Upper lobe of right lung (tissue), 1 donor: ENCODE measurements around the gene EPN2. TPM values are rescaled to one million over a fixed set of nuclear protein-coding genes. Genes with fewer than 3 reads are reported as not detected.

Experiments used
- ATAC-seq: fragments of 200-7000 bp; cut with Tn5 transposase; one replicate; pipeline ENCODE4 v1.9.1; 2020; ENCODE audit warnings: mild to moderate bottlenecking, moderate library complexity
- DNase-seq: peaks from one replicate; pipeline ENCODE4 v3.0.0-alpha.2; 2020
- H3K27ac ChIP-seq: fragments of 200-600 bp; one replicate; pipeline ENCODE4 v1.8.0; 2022
- H3K27me3 ChIP-seq: fragments of 200-600 bp; one replicate; pipeline ENCODE4 v1.8.0; 2022; ENCODE audit warnings: mild to moderate bottlenecking
- H3K36me3 ChIP-seq: fragments of 200-600 bp; one replicate; pipeline ENCODE4 v1.8.0; 2022
- H3K4me1 ChIP-seq: fragments of 200-600 bp; one replicate; pipeline ENCODE4 v1.8.0; 2022
- H3K4me3 ChIP-seq: fragments of 200-600 bp; one replicate; pipeline ENCODE4 v1.8.0; 2022; ENCODE audit warnings: mild to moderate bottlenecking
- H3K9me3 ChIP-seq: fragments of 200-600 bp; one replicate; pipeline ENCODE4 v1.8.0; 2022
- CTCF ChIP-seq: fragments of 200-600 bp; IDR thresholded peaks from one replicate; pipeline ENCODE4 v1.8.0; 2022; ENCODE audit warnings: antibody characterized with exemption
- intact Hi-C: fragments of 100-400 bp; cut with DNase I; formaldehyde crosslinking; loops from one replicate; pipeline ENCODE4 v1.11.0; 2022
- total RNA-seq: library from RNA; stranded (reverse); fragmentation: NEBNext Ultra II Directional; extraction: Animal tissue kit (Norgen Biotek cat#: 25700); gene quantifications from one replicate; pipeline ENCODE4 v1.2.1, GENCODE V29; 2021
- donor health status: DM: no; HTN: yes; CAD: no; lungs with severe emphysema.

The EPN2 gene
- total RNA-seq, 1 donor from 2014 or later = 54.5 TPM

- ATAC-seq = peak; percentile 82
- H3K36me3 ChIP-seq = no peaks in the 10 kb centered on the region
- TF ChIP-seq CTCF = no peak
- intact Hi-C loops = no loop called here
- H3K9me3 ChIP-seq = no peaks in the 10 kb centered on the region
- no peak overlapping the region for H3K4me3 ChIP-seq
- no peak for DNase-seq
- peak overlapping the region; percentile 76 for H3K27ac ChIP-seq
- peaks cover 41% of the 10 kb centered on the region for H3K4me1 ChIP-seq
- no peaks in the 10 kb centered on the region for H3K27me3 ChIP-seq
These were observed 25.8 kb downstream of the EPN2 start for GRCh38 chr17:19262650-19263631.

GRCh38 chr17:19263641-19264051 lies 26.5 kb downstream of the EPN2 start:
- DNase-seq = no peak
- Histone ChIP-seq H3K4me1 (peaks cover 48% of the 10 kb centered on the region), H3K36me3 (no peaks in the 10 kb centered on the region), H3K27ac (peak overlapping the region; percentile 76), H3K9me3 (no peaks in the 10 kb centered on the region), H3K27me3 (no peaks in the 10 kb centered on the region), H3K4me3 (no peak overlapping the region)
- ATAC-seq = peak; percentile 4
- intact Hi-C loops = no loop called here
- no peak for TF ChIP-seq CTCF

GRCh38 chr17:19264268-19264667 lies 27.1 kb downstream of the EPN2 start:
- H3K9me3 ChIP-seq = no peaks in the 10 kb centered on the region
- ATAC-seq (peak; percentile 17), DNase-seq (no peak)
- no peak for TF ChIP-seq CTCF
- peak overlapping the region; percentile 76 for H3K27ac ChIP-seq
- intact Hi-C loops = no loop called here
- no peaks in the 10 kb centered on the region for H3K27me3 ChIP-seq
- peaks cover 54% of the 10 kb centered on the region for H3K4me1 ChIP-seq
- no peaks in the 10 kb centered on the region for H3K36me3 ChIP-seq
- H3K4me3 ChIP-seq = no peak overlapping the region

- peaks cover 58% of the 10 kb centered on the region for H3K4me1 ChIP-seq
- TF ChIP-seq CTCF = no peak
- intact Hi-C loops = no loop called here
- ATAC-seq = no peak
- no peak for DNase-seq
- peak overlapping the region; percentile 76 for H3K27ac ChIP-seq
- H3K9me3 ChIP-seq = no peaks in the 10 kb centered on the region
- H3K27me3 ChIP-seq = no peaks in the 10 kb centered on the region
- H3K4me3 ChIP-seq = no peak overlapping the region
- no peaks in the 10 kb centered on the region for H3K36me3 ChIP-seq
These were observed 27.5 kb downstream of the EPN2 start for GRCh38 chr17:19264681-19265080.

GRCh38 chr17:19265755-19266154 lies 28.6 kb downstream of the EPN2 start:
- no peak for DNase-seq
- H3K27ac ChIP-seq = no peak overlapping the region
- H3K9me3 ChIP-seq = no peaks in the 10 kb centered on the region
- no peak for ATAC-seq
- peaks cover 69% of the 10 kb centered on the region for H3K4me1 ChIP-seq
- no peak for TF ChIP-seq CTCF
- intact Hi-C loops = no loop called here
- no peak overlapping the region for H3K4me3 ChIP-seq
- no peaks in the 10 kb centered on the region for H3K27me3 ChIP-seq
- no peaks in the 10 kb centered on the region for H3K36me3 ChIP-seq
